ENCODE measurements around the gene FOXL3. TPM values are rescaled to one million over a fixed set of nuclear protein-coding genes. Genes with fewer than 3 reads are reported as not detected.

The FOXL3 gene
- total and polyA plus RNA-seq, 2 experiments from 2014 or later = not detected

- DNase-seq (ENCODE audit: low spot score) (no peak), ATAC-seq (no peak)
- Histone ChIP-seq H2AFZ (no peak overlapping the region), H3K4me3 (no peak overlapping the region), H3K79me2 (replicated peaks; ENCODE audit: insufficient read depth) (no peaks in the 10 kb centered on the region), H3K4me2 (no peak overlapping the region), H3K27me3 (ENCODE audit: insufficient read depth) (no peaks in the 10 kb centered on the region), H4K20me1 (replicated peaks; ENCODE audit: insufficient read depth) (no peaks in the 10 kb centered on the region), H3F3A (replicated peaks; ENCODE audit: low read depth) (peaks cover 4% of the 10 kb centered on the region), H3K9me2 (ENCODE audit: insufficient read depth) (no peaks in the 10 kb centered on the region), H3K36me3 (ENCODE audit: insufficient read depth) (no peaks in the 10 kb centered on the region), H3K4me1 (ENCODE audit: insufficient read depth) (no peaks in the 10 kb centered on the region), H3K27ac (ENCODE audit: low read depth) (no peak overlapping the region)
- peaks cover 13% of the 10 kb centered on the region for H3K27me3 Mint-ChIP-seq (ENCODE audit: insufficient read depth, low read depth, poor library complexity)
- TF ChIP-seq EZH2 (IDR thresholded peaks at IDR 0.05; ENCODE audit: low read depth, unreplicated experiment) (no peak), EZH2phosphoT487 (IDR thresholded peaks at IDR 0.05; ENCODE audit: unreplicated experiment) (no peak)
- TF ChIP-seq, protein P1, sequence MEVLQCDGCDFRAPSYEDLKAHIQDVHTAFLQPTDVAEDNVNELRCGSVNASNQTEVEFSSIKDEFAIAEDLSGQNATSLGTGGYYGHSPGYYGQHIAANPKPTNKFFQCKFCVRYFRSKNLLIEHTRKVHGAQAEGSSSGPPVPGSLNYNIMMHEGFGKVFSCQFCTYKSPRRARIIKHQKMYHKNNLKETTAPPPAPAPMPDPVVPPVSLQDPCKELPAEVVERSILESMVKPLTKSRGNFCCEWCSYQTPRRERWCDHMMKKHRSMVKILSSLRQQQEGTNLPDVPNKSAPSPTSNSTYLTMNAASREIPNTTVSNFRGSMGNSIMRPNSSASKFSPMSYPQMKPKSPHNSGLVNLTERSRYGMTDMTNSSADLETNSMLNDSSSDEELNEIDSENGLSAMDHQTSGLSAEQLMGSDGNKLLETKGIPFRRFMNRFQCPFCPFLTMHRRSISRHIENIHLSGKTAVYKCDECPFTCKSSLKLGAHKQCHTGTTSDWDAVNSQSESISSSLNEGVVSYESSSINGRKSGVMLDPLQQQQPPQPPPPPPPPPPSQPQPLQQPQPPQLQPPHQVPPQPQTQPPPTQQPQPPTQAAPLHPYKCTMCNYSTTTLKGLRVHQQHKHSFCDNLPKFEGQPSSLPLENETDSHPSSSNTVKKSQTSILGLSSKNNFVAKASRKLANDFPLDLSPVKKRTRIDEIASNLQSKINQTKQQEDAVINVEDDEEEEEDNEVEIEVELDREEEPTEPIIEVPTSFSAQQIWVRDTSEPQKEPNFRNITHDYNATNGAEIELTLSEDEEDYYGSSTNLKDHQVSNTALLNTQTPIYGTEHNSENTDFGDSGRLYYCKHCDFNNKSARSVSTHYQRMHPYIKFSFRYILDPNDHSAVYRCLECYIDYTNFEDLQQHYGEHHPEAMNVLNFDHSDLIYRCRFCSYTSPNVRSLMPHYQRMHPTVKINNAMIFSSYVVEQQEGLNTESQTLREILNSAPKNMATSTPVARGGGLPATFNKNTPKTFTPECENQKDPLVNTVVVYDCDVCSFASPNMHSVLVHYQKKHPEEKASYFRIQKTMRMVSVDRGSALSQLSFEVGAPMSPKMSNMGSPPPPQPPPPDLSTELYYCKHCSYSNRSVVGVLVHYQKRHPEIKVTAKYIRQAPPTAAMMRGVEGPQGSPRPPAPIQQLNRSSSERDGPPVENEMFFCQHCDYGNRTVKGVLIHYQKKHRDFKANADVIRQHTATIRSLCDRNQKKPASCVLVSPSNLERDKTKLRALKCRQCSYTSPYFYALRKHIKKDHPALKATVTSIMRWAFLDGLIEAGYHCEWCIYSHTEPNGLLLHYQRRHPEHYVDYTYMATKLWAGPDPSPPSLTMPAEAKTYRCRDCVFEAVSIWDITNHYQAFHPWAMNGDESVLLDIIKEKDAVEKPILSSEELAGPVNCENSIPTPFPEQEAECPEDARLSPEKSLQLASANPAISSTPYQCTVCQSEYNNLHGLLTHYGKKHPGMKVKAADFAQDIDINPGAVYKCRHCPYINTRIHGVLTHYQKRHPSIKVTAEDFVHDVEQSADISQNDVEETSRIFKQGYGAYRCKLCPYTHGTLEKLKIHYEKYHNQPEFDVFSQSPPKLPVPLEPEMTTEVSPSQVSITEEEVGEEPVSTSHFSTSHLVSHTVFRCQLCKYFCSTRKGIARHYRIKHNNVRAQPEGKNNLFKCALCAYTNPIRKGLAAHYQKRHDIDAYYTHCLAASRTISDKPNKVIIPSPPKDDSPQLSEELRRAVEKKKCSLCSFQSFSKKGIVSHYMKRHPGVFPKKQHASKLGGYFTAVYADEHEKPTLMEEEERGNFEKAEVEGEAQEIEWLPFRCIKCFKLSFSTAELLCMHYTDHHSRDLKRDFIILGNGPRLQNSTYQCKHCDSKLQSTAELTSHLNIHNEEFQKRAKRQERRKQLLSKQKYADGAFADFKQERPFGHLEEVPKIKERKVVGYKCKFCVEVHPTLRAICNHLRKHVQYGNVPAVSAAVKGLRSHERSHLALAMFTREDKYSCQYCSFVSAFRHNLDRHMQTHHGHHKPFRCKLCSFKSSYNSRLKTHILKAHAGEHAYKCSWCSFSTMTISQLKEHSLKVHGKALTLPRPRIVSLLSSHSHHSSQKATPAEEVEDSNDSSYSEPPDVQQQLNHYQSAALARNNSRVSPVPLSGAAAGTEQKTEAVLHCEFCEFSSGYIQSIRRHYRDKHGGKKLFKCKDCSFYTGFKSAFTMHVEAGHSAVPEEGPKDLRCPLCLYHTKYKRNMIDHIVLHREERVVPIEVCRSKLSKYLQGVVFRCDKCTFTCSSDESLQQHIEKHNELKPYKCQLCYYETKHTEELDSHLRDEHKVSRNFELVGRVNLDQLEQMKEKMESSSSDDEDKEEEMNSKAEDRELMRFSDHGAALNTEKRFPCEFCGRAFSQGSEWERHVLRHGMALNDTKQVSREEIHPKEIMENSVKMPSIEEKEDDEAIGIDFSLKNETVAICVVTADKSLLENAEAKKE (CRISPR knock-in tag; IDR thresholded peaks at IDR 0.05) = no peak
- H3K36me3 Mint-ChIP-seq (ENCODE audit: low read depth) = peaks cover 5% of the 10 kb centered on the region
- no peak overlapping the region for H3K27ac Mint-ChIP-seq
- H3K9me3 Mint-ChIP-seq = peaks cover 6% of the 10 kb centered on the region
- H3K4me1 Mint-ChIP-seq = no peaks in the 10 kb centered on the region; the same call in 2 of the 3 replicates
- no peak overlapping the region for H3K4me3 Mint-ChIP-seq
These were observed 49.7 kb downstream of the FOXL3 start for GRCh38 chr7:339696-340095.

GRCh38 chr7:340200-340937, 50.4 kb downstream of the FOXL3 start:
- Histone ChIP-seq H3K36me3 (ENCODE audit: insufficient read depth) (no peaks in the 10 kb centered on the region), H3F3A (replicated peaks; ENCODE audit: low read depth) (no peaks in the 10 kb centered on the region), H3K4me2 (no peak overlapping the region), H4K20me1 (replicated peaks; ENCODE audit: insufficient read depth) (no peaks in the 10 kb centered on the region), H2AFZ (no peak overlapping the region), H3K9me2 (ENCODE audit: insufficient read depth) (no peaks in the 10 kb centered on the region), H3K27me3 (ENCODE audit: insufficient read depth) (no peaks in the 10 kb centered on the region), H3K4me1 (ENCODE audit: insufficient read depth) (no peaks in the 10 kb centered on the region), H3K79me2 (replicated peaks; ENCODE audit: insufficient read depth) (no peaks in the 10 kb centered on the region), H3K27ac (ENCODE audit: low read depth) (no peak overlapping the region), H3K4me3 (no peak overlapping the region)
- H3K27ac Mint-ChIP-seq = no peak overlapping the region
- no peak overlapping the region for H3K4me3 Mint-ChIP-seq
- no peaks in the 10 kb centered on the region for H3K36me3 Mint-ChIP-seq (ENCODE audit: low read depth)
- H3K4me1 Mint-ChIP-seq = no peaks in the 10 kb centered on the region; the same call in 2 of the 3 replicates
- peaks cover 10% of the 10 kb centered on the region for H3K27me3 Mint-ChIP-seq (ENCODE audit: insufficient read depth, low read depth, poor library complexity)
- no peak for ATAC-seq
- no peak for DNase-seq (ENCODE audit: low spot score)
- H3K9me3 Mint-ChIP-seq = no peaks in the 10 kb centered on the region; the same call in 2 of the 3 replicates
- TF ChIP-seq CTCF (conservative IDR thresholded peaks at IDR 0.05; ENCODE audit: low read depth in 2 of 2) (no peak), JUNB (IDR thresholded peaks at IDR 0.05; ENCODE audit: unreplicated experiment) (no peak), NANOG (IDR thresholded peaks at IDR 0.05; ENCODE audit: borderline replicate concordance) (no peak), CREB1 (CRISPR knock-in tag; IDR thresholded peaks at IDR 0.05; ENCODE audit: low read depth) (no peak), POLR2AphosphoS5 (IDR thresholded peaks at IDR 0.05; ENCODE audit: low read depth) (no peak), EZH2 (IDR thresholded peaks at IDR 0.05; ENCODE audit: low read depth, unreplicated experiment) (no peak), EZH2phosphoT487 (IDR thresholded peaks at IDR 0.05; ENCODE audit: unreplicated experiment) (no peak), REST (IDR thresholded peaks at IDR 0.05; ENCODE audit: unreplicated experiment) (no peak)

All from GM23338 (cell line).